ENCODE measurements around the gene ANKS1B. TPM values are rescaled to one million over a fixed set of nuclear protein-coding genes. Genes with fewer than 3 reads are reported as not detected.

ANKS1B gene
- total RNA-seq, 1 experiment from 2014 or later, result 0.61 TPM

- no peak overlapping the region for H3K4me3 Mint-ChIP-seq (ENCODE audit: unreplicated experiment)
- TF ChIP-seq CTCF (IDR thresholded peaks at IDR 0.05; ENCODE audit: insufficient read depth in 1 of 2, low read depth in 1 of 2, low read length in 1 of 2, severe bottlenecking in 1 of 2, unreplicated experiment in 1 of 2), result no peak
- DNase-seq, result no peak
- no peaks in the 10 kb centered on the region for H3K36me3 Mint-ChIP-seq (ENCODE audit: insufficient read depth, unreplicated experiment)
- H3K4me3 ChIP-seq (ENCODE audit: low read depth, low read length), result no peak overlapping the region
- H3K27me3 ChIP-seq (replicated peaks; ENCODE audit: control insufficient read depth, insufficient read depth, low read length), result no peaks in the 10 kb centered on the region
- H3K27me3 Mint-ChIP-seq (ENCODE audit: insufficient read depth, unreplicated experiment), result peaks cover 19% of the 10 kb centered on the region
- no peaks in the 10 kb centered on the region for H3K36me3 ChIP-seq (ENCODE audit: control insufficient read depth, insufficient read depth, low read length)
- H3K27ac Mint-ChIP-seq (ENCODE audit: unreplicated experiment), result no peak overlapping the region
- ChIA-PET CTCF (no interaction called here), POLR2A (no interaction called here)
- no peaks in the 10 kb centered on the region for H3K9me3 ChIP-seq
- H3K4me1 ChIP-seq, result no peaks in the 10 kb centered on the region
- intact Hi-C loops (cut with micrococcal nuclease; ENCODE audit: unreplicated experiment), result no loop called here
- no peaks in the 10 kb centered on the region for H3K9me3 Mint-ChIP-seq (ENCODE audit: unreplicated experiment)
- no TSS peak for BruUV-seq (replicated peaks)
- H3K4me1 Mint-ChIP-seq (ENCODE audit: low read depth, unreplicated experiment), result no peaks in the 10 kb centered on the region
Observed at GRCh38 chr12:98894412-98895085, 1090.2 kb downstream of the ANKS1B start.

GRCh38 chr12:98893675-98894411 lies 1090.9 kb downstream of the ANKS1B start:
- H3K9me3 ChIP-seq, result no peaks in the 10 kb centered on the region
- BruUV-seq (replicated peaks), result no TSS peak
- H3K4me1 ChIP-seq, result no peaks in the 10 kb centered on the region
- ChIA-PET CTCF (no interaction called here), POLR2A (no interaction called here)
- no peaks in the 10 kb centered on the region for H3K36me3 Mint-ChIP-seq (ENCODE audit: insufficient read depth, unreplicated experiment)
- peaks cover 20% of the 10 kb centered on the region for H3K27me3 Mint-ChIP-seq (ENCODE audit: insufficient read depth, unreplicated experiment)
- H3K4me1 Mint-ChIP-seq (ENCODE audit: low read depth, unreplicated experiment), result no peaks in the 10 kb centered on the region
- DNase-seq, result no peak
- no peak overlapping the region for H3K27ac Mint-ChIP-seq (ENCODE audit: unreplicated experiment)
- H3K9me3 Mint-ChIP-seq (ENCODE audit: unreplicated experiment), result no peaks in the 10 kb centered on the region
- no peaks in the 10 kb centered on the region for H3K27me3 ChIP-seq (replicated peaks; ENCODE audit: control insufficient read depth, insufficient read depth, low read length)
- no peak overlapping the region for H3K4me3 Mint-ChIP-seq (ENCODE audit: unreplicated experiment)
- no peak overlapping the region for H3K4me3 ChIP-seq (ENCODE audit: low read depth, low read length)
- H3K36me3 ChIP-seq (ENCODE audit: control insufficient read depth, insufficient read depth, low read length), result no peaks in the 10 kb centered on the region
- no peak for TF ChIP-seq CTCF (IDR thresholded peaks at IDR 0.05; ENCODE audit: insufficient read depth in 1 of 2, low read depth in 1 of 2, low read length in 1 of 2, severe bottlenecking in 1 of 2, unreplicated experiment in 1 of 2)
- intact Hi-C loops (cut with micrococcal nuclease; ENCODE audit: unreplicated experiment), result no loop called here

- ChIA-PET CTCF (no interaction called here), POLR2A (no interaction called here)
- Histone ChIP-seq H3K27me3 (replicated peaks; ENCODE audit: control insufficient read depth, insufficient read depth, low read length) (no peaks in the 10 kb centered on the region), H3K4me1 (no peaks in the 10 kb centered on the region), H3K4me3 (ENCODE audit: low read depth, low read length) (no peak overlapping the region), H3K36me3 (ENCODE audit: control insufficient read depth, insufficient read depth, low read length) (no peaks in the 10 kb centered on the region), H3K9me3 (no peaks in the 10 kb centered on the region)
- TF ChIP-seq CTCF (IDR thresholded peaks at IDR 0.05; ENCODE audit: insufficient read depth in 1 of 2, low read depth in 1 of 2, low read length in 1 of 2, severe bottlenecking in 1 of 2, unreplicated experiment in 1 of 2), result no peak
- intact Hi-C loops (cut with micrococcal nuclease; ENCODE audit: unreplicated experiment), result no loop called here
- no peak overlapping the region for H3K4me3 Mint-ChIP-seq (ENCODE audit: unreplicated experiment)
- no peaks in the 10 kb centered on the region for H3K36me3 Mint-ChIP-seq (ENCODE audit: insufficient read depth, unreplicated experiment)
- H3K27me3 Mint-ChIP-seq (ENCODE audit: insufficient read depth, unreplicated experiment), result peaks cover 23% of the 10 kb centered on the region
- H3K9me3 Mint-ChIP-seq (ENCODE audit: unreplicated experiment), result no peaks in the 10 kb centered on the region
- no peak for DNase-seq
- no TSS peak for BruUV-seq (replicated peaks)
- no peaks in the 10 kb centered on the region for H3K4me1 Mint-ChIP-seq (ENCODE audit: low read depth, unreplicated experiment)
- H3K27ac Mint-ChIP-seq (ENCODE audit: unreplicated experiment), result no peak overlapping the region
Observed at GRCh38 chr12:98893126-98893674, 1091.5 kb downstream of the ANKS1B start.

All from Caco-2 (cell line).